Measurements from ENCODE around the gene CCDC102B. TPM values are rescaled to one million over a fixed set of nuclear protein-coding genes. Genes with fewer than 3 reads are reported as not detected.

Gene CCDC102B
- total and polyA plus RNA-seq, 2 of the 8 experiments (the other 6 are each of a cell fraction or from before 2014, with no cell fraction given) = 0.80 to 1.1 TPM

- Histone ChIP-seq H4K20me1 (replicated peaks in 1 of 2; ENCODE audit: control insufficient read depth in 1 of 2, insufficient read depth in 2 of 2, low read length in 2 of 2) (no peaks in the 10 kb centered on the region), H3K4me1 (replicated peaks in 1 of 4; ENCODE audit: control insufficient read depth in 3 of 4, insufficient read depth in 4 of 4, low read length in 3 of 4) (no peaks in the 10 kb centered on the region), H3K56ac (replicated peaks; ENCODE audit: insufficient read length, low read depth, low read length) (no peak overlapping the region), H4K5ac (ENCODE audit: insufficient read length, low read depth, low read length) (no peak overlapping the region), H4K8ac (ENCODE audit: extremely low read depth, insufficient read depth, low read length) (no peak overlapping the region), H3K9me3 (ENCODE audit: insufficient read depth in 2 of 2, low read depth in 1 of 2, low read length in 1 of 2) (no peaks in the 10 kb centered on the region), H3K23me2 (ENCODE audit: low read depth, low read length) (no peaks in the 10 kb centered on the region), H2BK5ac (ENCODE audit: low read depth, low read length) (no peak overlapping the region), H2AK5ac (ENCODE audit: low read depth, low read length) (no peak overlapping the region), H3K23ac (ENCODE audit: insufficient read length) (no peak overlapping the region), H3K4ac (replicated peaks; ENCODE audit: insufficient read length, low read depth, low read length) (no peak overlapping the region), H3K79me1 (ENCODE audit: low read depth, low read length) (no peaks in the 10 kb centered on the region), H3K18ac (ENCODE audit: extremely low read depth, low read length) (no peak overlapping the region), H4K91ac (replicated peaks; ENCODE audit: insufficient read length, low read length) (no peak overlapping the region), H3K27me3 (replicated peaks in 1 of 4; ENCODE audit: control insufficient read depth in 3 of 4, extremely low read depth in 1 of 4, insufficient read depth in 3 of 4, low read length in 3 of 4) (no peaks in the 10 kb centered on the region), H2AFZ (ENCODE audit: low read length) (no peak overlapping the region), H3K36me3 (ENCODE audit: control insufficient read depth in 2 of 4, insufficient read depth in 4 of 4, low read length in 3 of 4) (no peaks in the 10 kb centered on the region), H3K9ac (replicated peaks in 1 of 4; ENCODE audit: extremely low read depth in 1 of 4, low read depth in 3 of 4, low read length in 3 of 4) (no peak overlapping the region), H3K14ac (ENCODE audit: insufficient read length) (no peak overlapping the region), H3K79me2 (ENCODE audit: control insufficient read depth in 1 of 2, insufficient read depth in 2 of 2, low read length in 2 of 2) (no peaks in the 10 kb centered on the region), H3K4me2 (ENCODE audit: insufficient read depth in 1 of 2, low read depth in 2 of 2, low read length in 2 of 2) (no peak overlapping the region), H2BK20ac (ENCODE audit: low read length) (no peak overlapping the region), H2BK15ac (ENCODE audit: low read length) (no peak overlapping the region), H2BK12ac (ENCODE audit: low read depth, low read length) (no peak overlapping the region), H2BK120ac (replicated peaks; ENCODE audit: low read depth, low read length) (no peak overlapping the region), H3K27ac (ENCODE audit: low read depth, low read length) (no peak overlapping the region), H3K4me3 (ENCODE audit: extremely low read depth in 1 of 4, insufficient read depth in 2 of 4, low read depth in 3 of 4, low read length in 4 of 4) (no peak overlapping the region)
- no peak for FAIRE-seq
- POLR2A ChIA-PET (ENCODE audit: partially characterized antibody) = no interaction called here
- 54% methylated on average over 3 of the region's 3 CpGs; no CpG with 5 or more reads in 1 of the 2 experiments for WGBS, 2 experiments (ENCODE audit: extremely low coverage in 1 of 2, insufficient coverage in 1 of 2, insufficient read length in 1 of 2, insufficient replicate concordance in 2 of 2, low coverage in 1 of 2, low lambda C conversion rate in 2 of 2, missing lambda C conversion rate in 1 of 2)
- CTCF ChIA-PET (ENCODE audit: partially characterized antibody) = interaction anchor here (0.6 to 1.7 kb wide), 3 partner anchors 9 to 254 kb away, joined by 3 to 6 read pairs (median 3); no protein-coding TSS in a partner anchor
- no peak for DNase-seq (ENCODE audit: low read depth in 1 of 2, low spot score in 2 of 2)
- TF ChIP-seq TCF12 (IDR thresholded peaks at IDR 0.05; ENCODE audit: low read depth, low read length) = no peak
- peak in 2 of 3 experiments; percentile 15 to 43; a peak in 2 of 4 replicates for TF ChIP-seq CTCF (IDR thresholded peaks at IDR 0.05; ENCODE audit: control extremely low read depth in 1 of 3, insufficient read depth in 1 of 3, low read depth in 1 of 3, low read length in 3 of 3)
- TF ChIP-seq HDAC2 (IDR thresholded peaks at IDR 0.05; ENCODE audit: borderline replicate concordance in 1 of 2, low read depth in 2 of 2, low read length in 2 of 2) = no peak
- no peak for TF ChIP-seq TBP (IDR thresholded peaks at IDR 0.05; ENCODE audit: low read depth, low read length)
- TF ChIP-seq RAD21 (IDR thresholded peaks at IDR 0.05 in 1 of 2, conservative IDR thresholded peaks at IDR 0.05 in 1 of 2; ENCODE audit: low read depth in 2 of 2, low read length in 2 of 2) = peak in 1 of 2 experiments; percentile 59; a peak in 3 of 4 replicates
- no peak for TF ChIP-seq JUND (IDR thresholded peaks at IDR 0.05; ENCODE audit: low read length)
- no peak for TF ChIP-seq RBBP5 (IDR thresholded peaks at IDR 0.05; ENCODE audit: borderline replicate concordance, low read depth, low read length)
- TF ChIP-seq SIRT6 (IDR thresholded peaks at IDR 0.05; ENCODE audit: low read length) = no peak
- TF ChIP-seq CEBPB (IDR thresholded peaks at IDR 0.05; ENCODE audit: low read depth, low read length) = no peak
- TF ChIP-seq BACH1 (IDR thresholded peaks at IDR 0.05; ENCODE audit: low read length) = no peak
- no peak for TF ChIP-seq EZH2 (IDR thresholded peaks at IDR 0.05; ENCODE audit: low read depth, low read length, severe bottlenecking)
These were observed 49.4 kb downstream of the CCDC102B start for GRCh38 chr18:68847219-68847837.
